Stomach (tissue), 4 donors: ENCODE data around the gene FCN1.

Source experiments
- EP300 ChIP-seq: sonication (generic); formaldehyde crosslinking; IDR thresholded peaks from one replicate; pipeline ENCODE4 v1.6.1; 2017; ENCODE audit warnings: antibody characterized with exemption
- TF ChIP-seq, protein P1 (sequence below), 7 experiments: fragments of 450-650 bp in 4 of 7; fragments of 200-600 bp in 3 of 7; sonication (generic) in 3 of 7; IDR thresholded peaks; one replicate each; pipeline ENCODE4 v1.5.1; 2016 to 2019; ENCODE audit warnings: antibody characterized with exemption in 7 of 7, control low read depth in 2 of 7, mild to moderate bottlenecking in 1 of 7

DNA sequence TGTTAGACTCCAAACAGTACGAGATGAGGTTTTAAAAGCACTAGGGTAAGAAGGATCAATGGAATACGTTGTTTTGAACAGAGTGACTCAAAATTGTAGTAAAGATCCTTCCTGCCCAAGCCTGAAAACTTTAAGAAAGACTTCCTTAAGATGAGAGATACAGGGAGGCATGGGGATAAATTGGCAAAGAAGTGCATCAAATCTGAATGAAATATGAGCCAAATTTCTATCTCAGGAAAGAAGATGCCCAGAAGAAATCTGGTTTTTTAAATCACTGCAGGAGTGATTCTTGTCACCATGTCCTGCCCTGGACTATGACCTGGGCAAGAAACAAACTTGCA, 22.2 kb downstream of the FCN1 start:
- TF ChIP-seq, protein P1, sequence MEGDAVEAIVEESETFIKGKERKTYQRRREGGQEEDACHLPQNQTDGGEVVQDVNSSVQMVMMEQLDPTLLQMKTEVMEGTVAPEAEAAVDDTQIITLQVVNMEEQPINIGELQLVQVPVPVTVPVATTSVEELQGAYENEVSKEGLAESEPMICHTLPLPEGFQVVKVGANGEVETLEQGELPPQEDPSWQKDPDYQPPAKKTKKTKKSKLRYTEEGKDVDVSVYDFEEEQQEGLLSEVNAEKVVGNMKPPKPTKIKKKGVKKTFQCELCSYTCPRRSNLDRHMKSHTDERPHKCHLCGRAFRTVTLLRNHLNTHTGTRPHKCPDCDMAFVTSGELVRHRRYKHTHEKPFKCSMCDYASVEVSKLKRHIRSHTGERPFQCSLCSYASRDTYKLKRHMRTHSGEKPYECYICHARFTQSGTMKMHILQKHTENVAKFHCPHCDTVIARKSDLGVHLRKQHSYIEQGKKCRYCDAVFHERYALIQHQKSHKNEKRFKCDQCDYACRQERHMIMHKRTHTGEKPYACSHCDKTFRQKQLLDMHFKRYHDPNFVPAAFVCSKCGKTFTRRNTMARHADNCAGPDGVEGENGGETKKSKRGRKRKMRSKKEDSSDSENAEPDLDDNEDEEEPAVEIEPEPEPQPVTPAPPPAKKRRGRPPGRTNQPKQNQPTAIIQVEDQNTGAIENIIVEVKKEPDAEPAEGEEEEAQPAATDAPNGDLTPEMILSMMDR (IDR thresholded peaks at IDR 0.05) = no peak
- TF ChIP-seq EP300 = no peak
